ENCODE measurements around the gene ATP1B1.

DNA sequence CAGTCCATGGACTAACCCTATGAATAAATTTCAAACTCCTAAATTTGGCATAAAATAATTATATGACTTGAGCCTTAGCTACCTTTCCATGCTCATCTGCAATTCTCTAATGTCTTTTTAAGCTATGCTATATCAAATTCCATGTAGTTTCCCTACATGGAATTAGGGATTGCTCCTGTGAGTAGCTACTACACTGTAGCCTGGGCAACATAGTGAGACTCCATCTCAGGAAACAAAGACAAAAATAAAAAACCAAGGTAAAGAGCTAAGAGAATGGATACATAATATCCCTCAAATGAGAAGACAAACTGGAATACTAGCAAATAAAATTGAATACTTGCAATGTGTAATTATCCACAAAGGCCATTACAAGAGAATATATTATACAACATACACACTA, 37.5 kb downstream of the ATP1B1 start:
- TF ChIP-seq EZH2 (IDR thresholded peaks at IDR 0.05; ENCODE audit: low read length) = no peak
- TF ChIP-seq, protein P1, sequence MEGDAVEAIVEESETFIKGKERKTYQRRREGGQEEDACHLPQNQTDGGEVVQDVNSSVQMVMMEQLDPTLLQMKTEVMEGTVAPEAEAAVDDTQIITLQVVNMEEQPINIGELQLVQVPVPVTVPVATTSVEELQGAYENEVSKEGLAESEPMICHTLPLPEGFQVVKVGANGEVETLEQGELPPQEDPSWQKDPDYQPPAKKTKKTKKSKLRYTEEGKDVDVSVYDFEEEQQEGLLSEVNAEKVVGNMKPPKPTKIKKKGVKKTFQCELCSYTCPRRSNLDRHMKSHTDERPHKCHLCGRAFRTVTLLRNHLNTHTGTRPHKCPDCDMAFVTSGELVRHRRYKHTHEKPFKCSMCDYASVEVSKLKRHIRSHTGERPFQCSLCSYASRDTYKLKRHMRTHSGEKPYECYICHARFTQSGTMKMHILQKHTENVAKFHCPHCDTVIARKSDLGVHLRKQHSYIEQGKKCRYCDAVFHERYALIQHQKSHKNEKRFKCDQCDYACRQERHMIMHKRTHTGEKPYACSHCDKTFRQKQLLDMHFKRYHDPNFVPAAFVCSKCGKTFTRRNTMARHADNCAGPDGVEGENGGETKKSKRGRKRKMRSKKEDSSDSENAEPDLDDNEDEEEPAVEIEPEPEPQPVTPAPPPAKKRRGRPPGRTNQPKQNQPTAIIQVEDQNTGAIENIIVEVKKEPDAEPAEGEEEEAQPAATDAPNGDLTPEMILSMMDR (optimal IDR thresholded peaks at IDR 0.05 in 1 of 3, IDR thresholded peaks at IDR 0.05 in 1 of 3, conservative IDR thresholded peaks at IDR 0.05 in 1 of 3; ENCODE audit: extremely low read depth in 1 of 3, insufficient read depth in 2 of 3, low read length in 3 of 3) = no peak
